Activated T-helper 2 cell treated with anti-CD3 and anti-CD28 coated beads, Interferon-gamma antibody, Interleukin-2, Interleukin-4, amounts not matched to agents 10 μg/mL and 5 μg/mL and 100 μg/mL, durations not matched to agents 14 hours and 24 hours and 36 hours (primary cell): ENCODE results near the gene KCNJ9. TPM values are rescaled to one million over a fixed set of nuclear protein-coding genes. Genes with fewer than 3 reads are reported as not detected.
"Not testable (repeated sequence)": the region's sequence is repeated elsewhere in the genome, so short reads cannot be mapped to it uniquely, and the experiment has no call there.

ENCODE experiments used
- DNase-seq: peaks from one replicate; pipeline ENCODE4 v3.0.0; 2021; ENCODE audit warnings: low spot score
- H3K27ac Mint-ChIP-seq: one replicate; pipeline ENCODE4 v1.8.0; 2021; ENCODE audit warnings: mixed read lengths
- H3K27me3 Mint-ChIP-seq: one replicate; pipeline ENCODE4 v1.8.0; 2021; ENCODE audit warnings: low read depth, mixed read lengths
- H3K36me3 Mint-ChIP-seq: one replicate; pipeline ENCODE4 v1.8.0; 2021; ENCODE audit warnings: low read depth, mixed read lengths
- H3K4me1 Mint-ChIP-seq: one replicate; pipeline ENCODE4 v1.8.0; 2021; ENCODE audit warnings: low read depth, mixed read lengths
- H3K4me3 Mint-ChIP-seq: one replicate; pipeline ENCODE4 v1.8.0; 2021; ENCODE audit warnings: low read depth, mild to moderate bottlenecking, moderate library complexity, mixed read lengths
- H3K9me3 Mint-ChIP-seq: one replicate; pipeline ENCODE4 v1.8.0; 2021; ENCODE audit warnings: mixed read lengths
- intact Hi-C: fragments of 100-400 bp; cut with micrococcal nuclease; formaldehyde crosslinking; loops from one replicate; pipeline ENCODE4 v1.15.1; 2023
- total RNA-seq: library from RNA; stranded (reverse); gene quantifications from 2 replicates; pipeline ENCODE4 v1.2.3, GENCODE V29; 2022

The KCNJ9 gene
- total RNA-seq, 1 donor from 2014 or later, result not detected

GRCh38 chr1:160104486-160104885 is 23.1 kb downstream of the KCNJ9 start:
- no peaks in the 10 kb centered on the region for H3K36me3 Mint-ChIP-seq
- no peaks in the 10 kb centered on the region for H3K9me3 Mint-ChIP-seq
- no peak for DNase-seq
- no peak overlapping the region for H3K4me3 Mint-ChIP-seq
- H3K4me1 Mint-ChIP-seq, result peaks cover 10% of the 10 kb centered on the region
- intact Hi-C loops, result no loop called here
- peaks cover 4% of the 10 kb centered on the region for H3K27me3 Mint-ChIP-seq
- no peak overlapping the region for H3K27ac Mint-ChIP-seq

GRCh38 chr1:160105155-160105554 is 23.8 kb downstream of the KCNJ9 start:
- Mint-ChIP-seq H3K4me1 (peaks cover 8% of the 10 kb centered on the region), H3K27ac (no peak overlapping the region), H3K27me3 (peaks cover 4% of the 10 kb centered on the region), H3K4me3 (no peak overlapping the region), H3K9me3 (no peaks in the 10 kb centered on the region), H3K36me3 (no peaks in the 10 kb centered on the region)
- no peak for DNase-seq
- intact Hi-C loops, result no loop called here

- Mint-ChIP-seq H3K27ac (no peak overlapping the region), H3K4me1 (peaks cover 5% of the 10 kb centered on the region), H3K9me3 (no peaks in the 10 kb centered on the region), H3K27me3 (peaks cover 4% of the 10 kb centered on the region), H3K36me3 (no peaks in the 10 kb centered on the region), H3K4me3 (no peak overlapping the region)
- DNase-seq, result no peak
- intact Hi-C loops, result no loop called here
These were observed 26.2 kb downstream of the KCNJ9 start for GRCh38 chr1:160107512-160107911.

- Mint-ChIP-seq H3K9me3 (no peaks in the 10 kb centered on the region), H3K4me1 (peaks cover 5% of the 10 kb centered on the region), H3K36me3 (no peaks in the 10 kb centered on the region), H3K27me3 (peaks cover 4% of the 10 kb centered on the region), H3K4me3 (no peak overlapping the region), H3K27ac (no peak overlapping the region)
- intact Hi-C loops, result no loop called here
- DNase-seq, result no peak
These were observed 27.7 kb downstream of the KCNJ9 start for GRCh38 chr1:160108888-160109662.

GRCh38 chr1:160109686-160110085 is 28.3 kb downstream of the KCNJ9 start:
- H3K4me3 Mint-ChIP-seq, result no peak overlapping the region
- no peaks in the 10 kb centered on the region for H3K36me3 Mint-ChIP-seq
- H3K27me3 Mint-ChIP-seq, result peaks cover 6% of the 10 kb centered on the region
- H3K4me1 Mint-ChIP-seq, result peaks cover 5% of the 10 kb centered on the region
- no peak for DNase-seq
- intact Hi-C loops, result no loop called here
- no peaks in the 10 kb centered on the region for H3K9me3 Mint-ChIP-seq
- no peak overlapping the region for H3K27ac Mint-ChIP-seq

GRCh38 chr1:160111462-160111861 is 30.1 kb downstream of the KCNJ9 start:
- H3K27ac Mint-ChIP-seq, H3K27me3 Mint-ChIP-seq, DNase-seq, H3K9me3 Mint-ChIP-seq, H3K4me1 Mint-ChIP-seq, intact Hi-C loops, H3K4me3 Mint-ChIP-seq, H3K36me3 Mint-ChIP-seq: not testable (repeated sequence)

- Mint-ChIP-seq H3K4me1 (peaks cover 5% of the 10 kb centered on the region), H3K9me3 (no peaks in the 10 kb centered on the region), H3K4me3 (no peak overlapping the region), H3K27me3 (peaks cover 4% of the 10 kb centered on the region), H3K36me3 (no peaks in the 10 kb centered on the region), H3K27ac (no peak overlapping the region)
- intact Hi-C loops, result no loop called here
- DNase-seq, result no peak
These were observed 31.0 kb downstream of the KCNJ9 start for GRCh38 chr1:160112357-160112756.

GRCh38 chr1:160113407-160113806 is 32.1 kb downstream of the KCNJ9 start:
- no peak for DNase-seq
- Mint-ChIP-seq H3K36me3 (no peaks in the 10 kb centered on the region), H3K27ac (no peak overlapping the region), H3K4me1 (peaks cover 5% of the 10 kb centered on the region), H3K9me3 (no peaks in the 10 kb centered on the region), H3K4me3 (no peak overlapping the region), H3K27me3 (peaks cover 7% of the 10 kb centered on the region)
- intact Hi-C loops, result no loop called here

GRCh38 chr1:160114085-160114484 is 32.7 kb downstream of the KCNJ9 start:
- H3K4me1 Mint-ChIP-seq, result no peaks in the 10 kb centered on the region
- H3K9me3 Mint-ChIP-seq, result no peaks in the 10 kb centered on the region
- peaks cover 11% of the 10 kb centered on the region for H3K27me3 Mint-ChIP-seq
- intact Hi-C loops, result no loop called here
- no peaks in the 10 kb centered on the region for H3K36me3 Mint-ChIP-seq
- no peak overlapping the region for H3K4me3 Mint-ChIP-seq
- no peak overlapping the region for H3K27ac Mint-ChIP-seq
- DNase-seq, result no peak

GRCh38 chr1:160115545-160116282 is 34.4 kb downstream of the KCNJ9 start, which contains the start of gene ATP1A2:
Gene ATP1A2, plus strand, starts transcription at chr1:160115759. Its CDS starts 103 bp downstream, at chr1:160115862.
- intact Hi-C loops, result no loop called here
- H3K27ac Mint-ChIP-seq, result no peak within 1 kb of the TSS

GRCh38 chr1:160116283-160117147 is 35.2 kb downstream of the KCNJ9 start:
- DNase-seq, result no peak
- intact Hi-C loops, result no loop called here
- Mint-ChIP-seq H3K27me3 (peaks cover 11% of the 10 kb centered on the region), H3K9me3 (no peaks in the 10 kb centered on the region), H3K4me1 (no peaks in the 10 kb centered on the region), H3K27ac (no peak overlapping the region), H3K36me3 (no peaks in the 10 kb centered on the region), H3K4me3 (no peak overlapping the region)

More at GRCh38 chr1:160115545-160116282, 34.4 kb downstream of the KCNJ9 start, which contains the start of gene ATP1A2:
- H3K27me3 Mint-ChIP-seq, result peaks cover 11% of the 10 kb centered on the region
- no peaks in the 10 kb centered on the region for H3K4me1 Mint-ChIP-seq
- no peak within 1 kb of the TSS for H3K4me3 Mint-ChIP-seq
- H3K9me3 Mint-ChIP-seq, result no peaks in the 10 kb centered on the region
- DNase-seq, result no peak
- no peaks in the 10 kb centered on the region for H3K36me3 Mint-ChIP-seq

- no peak overlapping the region for H3K27ac Mint-ChIP-seq
- peaks cover 11% of the 10 kb centered on the region for H3K27me3 Mint-ChIP-seq
- intact Hi-C loops, result no loop called here
- DNase-seq, result no peak
- H3K36me3 Mint-ChIP-seq, result no peaks in the 10 kb centered on the region
- H3K9me3 Mint-ChIP-seq, result no peaks in the 10 kb centered on the region
- no peak overlapping the region for H3K4me3 Mint-ChIP-seq
- no peaks in the 10 kb centered on the region for H3K4me1 Mint-ChIP-seq
These were observed 36.0 kb downstream of the KCNJ9 start for GRCh38 chr1:160117300-160117699.
